M059J (cell line): ENCODE results near the gene CHMP3. TPM values are rescaled to one million over a fixed set of nuclear protein-coding genes. Genes with fewer than 3 reads are reported as not detected.
"Not testable (repeated sequence)": the region's sequence is repeated elsewhere in the genome, so short reads cannot be mapped to it uniquely, and the experiment has no call there.

Experiments
- DNase-seq: peaks from one replicate; pipeline ENCODE4 v3.0.0-alpha.2; 2012; ENCODE audit warnings: low read depth
- total RNA-seq: library from RNA; depleted of rRNA; stranded (reverse); fragments of >200 nt; shearing (Covaris generic); gene quantifications from 2 replicates; pipeline ENCODE4 v1.2.3, GENCODE V29; 2014

CHMP3 gene
- total RNA-seq, 1 experiment from 2014 or later = 79.2 TPM

- not testable (repeated sequence) for DNase-seq
These were observed 13.8 kb downstream of the CHMP3 start for GRCh38 chr2:86549440-86549839.

GRCh38 chr2:86548913-86549396, 14.3 kb downstream of the CHMP3 start:
- not testable (repeated sequence) for DNase-seq

- DNase-seq = not testable (repeated sequence)
These were observed 14.9 kb downstream of the CHMP3 start for GRCh38 chr2:86548165-86548912.

DNA sequence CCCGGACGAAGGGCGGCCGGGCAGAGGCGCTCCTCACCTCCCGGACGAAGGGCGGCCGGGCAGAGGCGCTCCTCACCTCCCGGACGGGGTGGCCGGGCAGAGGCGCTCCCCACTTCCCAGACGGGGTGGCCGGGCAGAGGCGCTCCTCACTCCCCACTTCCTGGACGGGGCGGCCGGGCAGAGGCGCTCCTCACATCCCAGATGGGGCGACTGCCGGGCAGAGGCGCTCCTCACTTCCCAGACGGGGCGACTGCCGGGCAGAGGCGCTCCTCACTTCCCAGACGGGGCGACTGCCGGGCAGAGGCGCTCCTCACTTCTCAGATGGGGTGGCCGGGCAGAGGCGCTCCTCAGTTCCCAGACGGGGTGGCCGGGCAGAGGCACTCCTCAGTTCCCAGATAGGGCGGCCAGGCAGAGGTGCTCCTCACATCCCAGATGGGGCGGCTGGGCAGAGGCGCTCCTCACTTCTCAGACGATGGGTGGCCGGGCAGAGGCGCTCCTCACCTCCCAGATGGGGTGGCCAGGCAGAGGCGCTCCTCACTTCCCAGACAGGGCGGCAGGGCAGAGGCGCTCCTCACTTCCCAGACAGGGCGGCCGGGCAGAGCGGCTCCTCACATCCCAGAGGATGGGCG, 17.8 kb downstream of the CHMP3 start:
- DNase-seq = not testable (repeated sequence)

- DNase-seq = not testable (repeated sequence)
These were observed 18.8 kb downstream of the CHMP3 start for GRCh38 chr2:86544278-86545099.

DNA sequence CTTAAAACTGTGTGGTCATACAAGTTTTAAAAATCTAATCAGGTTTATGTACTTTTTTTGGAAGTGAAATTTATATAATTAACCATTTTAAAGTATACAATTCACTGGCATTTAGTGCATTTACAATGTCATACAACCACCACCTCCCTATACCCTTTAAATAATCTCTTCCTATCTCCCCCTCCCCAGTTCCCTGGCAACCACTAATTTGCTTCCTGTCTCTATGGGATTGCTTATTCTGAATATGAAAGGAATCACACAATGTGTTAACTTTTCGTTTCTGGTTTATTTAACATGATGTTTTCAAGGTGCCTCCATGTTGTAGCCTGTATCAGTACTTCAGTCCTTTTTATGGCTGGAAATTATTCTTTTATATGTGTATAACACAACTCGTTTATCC, 19.4 kb downstream of the CHMP3 start:
- DNase-seq = no peak

DNA sequence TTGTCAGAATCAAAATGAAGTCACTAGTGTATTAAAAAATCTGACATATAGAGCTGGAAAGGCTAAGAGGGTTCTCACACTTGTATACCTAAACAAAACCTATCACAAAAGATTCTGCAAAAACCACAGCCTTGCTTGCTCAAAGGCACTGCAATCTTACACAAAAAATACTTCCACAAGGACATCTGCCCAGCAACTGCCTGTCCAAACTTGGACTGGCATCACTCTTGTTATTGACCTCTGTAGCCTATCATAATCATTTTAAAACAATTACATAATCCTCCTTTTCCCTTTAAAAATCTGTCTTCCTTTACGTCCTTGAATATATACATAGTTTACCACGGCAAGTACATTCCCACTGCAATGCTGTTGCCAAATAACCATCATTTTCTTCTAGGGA, 19.9 kb downstream of the CHMP3 start:
- no peak for DNase-seq

- DNase-seq = no peak
These were observed 20.4 kb downstream of the CHMP3 start for GRCh38 chr2:86542814-86543213.

GRCh38 chr2:86541334-86541733, 21.9 kb downstream of the CHMP3 start:
- no peak for DNase-seq

GRCh38 chr2:86533589-86533988, 29.7 kb downstream of the CHMP3 start:
- no peak for DNase-seq

GRCh38 chr2:86525421-86526340, 37.6 kb downstream of the CHMP3 start:
- DNase-seq = no peak

DNA sequence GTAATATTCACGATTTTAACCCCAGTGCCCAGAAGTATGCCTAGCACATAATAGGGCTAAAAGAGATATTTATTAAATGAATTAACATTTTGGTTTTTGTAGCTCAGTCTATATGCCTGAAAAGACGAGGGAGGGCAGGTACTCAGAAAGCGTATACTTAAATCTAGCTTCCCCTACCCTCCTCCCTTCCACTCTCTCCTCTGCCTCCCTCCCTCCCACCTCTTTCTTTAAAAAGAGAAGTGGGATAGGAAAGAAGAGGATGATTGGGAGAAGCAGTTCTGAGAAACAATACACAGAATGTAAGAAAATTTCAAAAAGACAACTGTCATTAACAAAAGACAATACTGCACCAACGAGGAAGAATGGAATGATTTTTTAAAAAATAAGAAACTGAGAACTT, 39.8 kb downstream of the CHMP3 start:
- no peak for DNase-seq

GRCh38 chr2:86522711-86523110, 40.5 kb downstream of the CHMP3 start:
- DNase-seq = no peak

DNA sequence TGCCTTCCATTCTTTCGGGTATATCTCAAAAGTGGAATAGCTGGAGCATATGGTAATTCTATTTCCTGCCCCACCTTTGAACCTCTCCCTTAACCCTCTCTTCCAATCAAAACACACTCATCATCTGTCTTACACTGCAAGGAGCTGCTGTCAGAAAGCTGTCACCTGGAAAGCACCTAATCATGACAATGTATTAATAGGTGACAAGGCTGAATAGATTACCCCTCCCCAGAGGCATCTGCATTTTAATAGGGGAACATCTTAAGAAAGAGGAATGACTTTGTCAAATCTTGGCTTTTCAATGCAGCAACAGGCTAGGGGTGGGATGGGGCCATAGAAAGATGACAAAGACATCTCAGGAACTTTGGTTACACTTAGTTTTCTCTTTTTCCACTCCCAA, 41.3 kb downstream of the CHMP3 start:
- DNase-seq = no peak

GRCh38 chr2:86520153-86520552, 43.1 kb downstream of the CHMP3 start:
- DNase-seq = no peak

GRCh38 chr2:86519349-86519748, 43.9 kb downstream of the CHMP3 start:
- no peak for DNase-seq

GRCh38 chr2:86518481-86518880, 44.8 kb downstream of the CHMP3 start:
- peak; percentile 4 for DNase-seq

DNA sequence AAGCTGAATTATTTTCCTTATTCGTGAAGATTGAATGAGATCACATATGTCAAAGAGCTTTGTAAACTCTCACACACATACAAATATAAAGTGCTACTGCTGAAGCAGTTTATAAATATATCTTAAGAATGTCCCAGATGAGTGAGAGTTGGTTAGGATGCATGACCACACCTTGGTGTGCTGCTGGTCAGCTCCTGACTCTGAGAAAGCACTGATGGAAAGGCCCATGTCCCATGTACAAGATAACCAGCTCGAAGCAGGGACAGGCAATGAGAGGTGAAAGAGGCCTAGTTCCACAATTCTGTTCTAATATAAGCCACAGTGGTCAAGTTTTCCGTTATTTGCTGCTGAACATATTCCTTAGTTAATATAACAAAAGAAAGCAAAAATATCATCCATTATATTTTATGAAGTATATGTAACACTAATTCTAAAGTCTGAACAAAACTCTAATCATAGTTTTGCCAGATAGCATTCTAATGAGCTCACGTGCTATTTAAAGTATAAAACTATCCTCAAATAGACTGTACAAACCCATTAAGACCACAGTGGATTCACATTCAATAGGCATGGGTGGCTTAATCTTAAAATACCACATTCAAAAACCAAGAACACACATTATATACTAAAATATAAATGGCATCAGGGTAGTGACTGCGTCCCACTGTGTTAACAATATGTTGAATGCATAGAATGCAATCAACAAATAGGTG, 49.1 kb downstream of the CHMP3 start:
- DNase-seq = no peak

- no peak for DNase-seq
These were observed 50.4 kb downstream of the CHMP3 start for GRCh38 chr2:86512892-86513291.

- no peak for DNase-seq
These were observed 51.2 kb downstream of the CHMP3 start for GRCh38 chr2:86512034-86512433.
